GM12878 (cell line): Measurements from ENCODE around the gene DNMT3A. TPM values are rescaled to one million over a fixed set of nuclear protein-coding genes. Genes with fewer than 3 reads are reported as not detected.

Experiments used
- ATAC-seq: fragments of 200-7000 bp; cut with Tn5 transposase; 3 replicates; pipeline ENCODE4 v1.9.1; 2020; ENCODE audit warnings: mild to moderate bottlenecking, moderate library complexity
- BruUV-seq: library from RNA; stranded (reverse); fragments of 400-500 nt; replicated peaks from 2 replicates; lab custom pipeline; 2021; lab: Mats Ljungman, UMichigan
- CTCF ChIA-PET: fragments of 300-600 bp; sonication (Branson Sonifier 250); formaldehyde crosslinking; extraction: SDS; loops from one replicate; lab custom pipeline; 2021; ENCODE audit warnings: inconsistent platforms; lab: Yijun Ruan, JAX
- POLR2A ChIA-PET: fragments of 350-600 bp; formaldehyde crosslinking; extraction: SDS; loops from one replicate; lab custom pipeline; 2021; ENCODE audit warnings: inconsistent platforms; lab: Charles Lee
- RAD21 ChIA-PET: fragments of 300-600 bp; sonication (Branson Sonifier 250); formaldehyde crosslinking; loops from one replicate; lab custom pipeline; 2023; ENCODE audit warnings: antibody characterized with exemption; ENCODE audit not compliant: unreplicated experiment; lab: Charles Lee
- SMC1A ChIA-PET: fragments of 300-600 bp; sonication (Branson Sonifier 250); formaldehyde crosslinking; loops from one replicate; lab custom pipeline; 2023; ENCODE audit not compliant: unreplicated experiment, uncharacterized antibody; lab: Charles Lee
- DNase-seq: peaks from one replicate; pipeline ENCODE4 v3.0.0-alpha.2; 2011; ENCODE audit warnings: low read depth, low spot score
- FAIRE-seq: peaks from 3 replicates; lab custom pipeline; 2011; peaks lifted over from hg19 to GRCh38; lab: Jason Lieb, UNC
- H2AFZ ChIP-seq: 2 replicates; pipeline ENCODE4 v1.6.0; 2011; ENCODE audit warnings: low read depth, low read length, control low read depth; ENCODE audit not compliant: control insufficient read depth
- H3K27ac ChIP-seq: 2 replicates; pipeline ENCODE4 v1.5.1; 2011; ENCODE audit warnings: control low read depth; ENCODE audit not compliant: control insufficient read depth, insufficient read depth
- H3K27me3 ChIP-seq, 2 experiments: replicated peaks in 1 of 2; 2 replicates each; pipeline versions ENCODE4 v1.6.0 to v1.6.1; 2011; ENCODE audit warnings: low read length in 1 of 2; ENCODE audit not compliant: control insufficient read depth in 2 of 2, insufficient read depth in 2 of 2
- H3K36me3 ChIP-seq, 2 experiments: 2 replicates each; pipeline ENCODE4 v1.5.1; 2011; ENCODE audit warnings: low read length in 1 of 2; ENCODE audit not compliant: control insufficient read depth in 2 of 2, insufficient read depth in 2 of 2
- H3K4me1 ChIP-seq: 2 replicates; pipeline ENCODE4 v1.6.1; 2011; ENCODE audit warnings: mild to moderate bottlenecking, low read length, moderate library complexity, mixed read lengths; ENCODE audit not compliant: control insufficient read depth, insufficient read depth
- H3K4me2 ChIP-seq: 2 replicates; pipeline ENCODE4 v1.6.0; 2011; ENCODE audit warnings: control low read depth; ENCODE audit not compliant: control insufficient read depth, insufficient read depth
- H3K4me3 ChIP-seq: fragments of 200-600 bp; sonication (generic); 2 replicates; pipeline ENCODE4 v1.5.1; 2016
- H3K79me2 ChIP-seq: 2 replicates; pipeline ENCODE4 v1.6.0; 2011; ENCODE audit warnings: low read length; ENCODE audit not compliant: control insufficient read depth, insufficient read depth
- H3K9ac ChIP-seq: 2 replicates; pipeline ENCODE4 v1.8.0; 2011; ENCODE audit warnings: low read length, control low read depth, mixed read lengths; ENCODE audit not compliant: control insufficient read depth, insufficient read depth
- H3K9me3 ChIP-seq: replicated peaks from 3 replicates; pipeline ENCODE4 v1.5.1; 2011; ENCODE audit warnings: mild to moderate bottlenecking, low read length; ENCODE audit not compliant: control insufficient read depth, insufficient read depth
- H4K20me1 ChIP-seq: 2 replicates; pipeline ENCODE4 v1.6.0; 2011; ENCODE audit not compliant: control insufficient read depth, insufficient read depth
- CHD4 ChIP-seq: fragments of 200-600 bp; sonication (generic); IDR thresholded peaks from 2 replicates; pipeline ENCODE4 v1.6.1; 2016; ENCODE audit warnings: mild to moderate bottlenecking
- CUX1 ChIP-seq: IDR thresholded peaks from 2 replicates; pipeline ENCODE4 v1.6.1; 2012; ENCODE audit warnings: improper control_type of control experiment, low read depth, low read length; ENCODE audit not compliant: insufficient replicate concordance
- DPF2 ChIP-seq: fragments of 450-650 bp; IDR thresholded peaks from 2 replicates; pipeline ENCODE4 v1.6.1; 2017; ENCODE audit warnings: mild to moderate bottlenecking
- NFIC ChIP-seq: IDR thresholded peaks from 2 replicates; pipeline ENCODE4 v1.6.1; 2012; ENCODE audit warnings: low read depth, mild to moderate bottlenecking, inconsistent platforms, low read length, moderate library complexity
- WRNIP1 ChIP-seq: IDR thresholded peaks from 2 replicates; pipeline ENCODE4 v1.6.1; 2011; ENCODE audit warnings: low read depth, low read length, improper control_type of control experiment, borderline replicate concordance
- ZNF622 ChIP-seq: fragments of 450-650 bp; IDR thresholded peaks from 2 replicates; pipeline ENCODE4 v1.6.1; 2017; ENCODE audit warnings: mild to moderate bottlenecking, inconsistent platforms
- WGBS: methylation state at CpG from one replicate; pipeline ENCODE4 v1.1.6; 2016; ENCODE audit warnings: low lambda C conversion rate; ENCODE audit not compliant: insufficient replicate concordance, insufficient coverage; ENCODE audit errors: missing lambda C conversion rate; 5-methylcytosine and 5-hydroxymethylcytosine counted together
- in situ Hi-C: fragments of 300-500 bp; cut with MboI; formaldehyde crosslinking; loops from 9 replicates; pipeline ENCODE4 v1.14.3; 2018; ENCODE audit warnings: mixed read lengths
- intact Hi-C: fragments of 100-400 bp; cut with micrococcal nuclease; formaldehyde crosslinking; loops from one replicate; pipeline ENCODE4 v1.14.2; 2022; ENCODE audit not compliant: unreplicated experiment
- polyA plus RNA-seq, 11 experiments: library from polyadenylated mRNA; depleted of rRNA in 4 of 11; unstranded in 6 of 11; stranded (reverse) in 5 of 11; fragments of >200 nt; fragmentation: Nextera tagmentation in 4 of 11; fragmentation: Illumina TruSeq in 1 of 11; extraction: Ambion mirVana in 4 of 11; extraction: Trizol in 1 of 11; gene quantifications; 1 replicate in 1 of 11; 2 replicates in 10 of 11; pipeline versions ENCODE4 v1.2.1 to v1.2.3, GENCODE V29; 2011 to 2016; ENCODE audit warnings: inconsistent platforms in 2 of 11, missing spikeins in 2 of 11, low read depth in 1 of 11
- total RNA-seq, 4 experiments: library from RNA; depleted of rRNA in 3 of 4; stranded (reverse); fragments of >200 nt in 3 of 4; fragmentation: Illumina TruSeq in 1 of 4; extraction: Trizol in 1 of 4; gene quantifications; 2 replicates each; pipeline versions ENCODE4 v1.2.1 to v1.2.3, GENCODE V29; 2013 to 2021

DNMT3A gene
- total and polyA plus RNA-seq, 10 of the 15 experiments (the other 5 are each of a cell fraction or from before 2014, with no cell fraction given): 7.4 to 51.6 (median 17.4) TPM

GRCh38 chr2:25332571-25332970 is 9.2 kb downstream of the DNMT3A start:
- ChIA-PET SMC1A (no interaction called here), POLR2A (interaction anchor here (1.4 kb wide), 1 partner anchor 17 kb away, joined by 5 read pairs; no protein-coding TSS in a partner anchor), RAD21 (no interaction called here), CTCF (no interaction called here)
- in situ Hi-C loops: no loop called here
- Histone ChIP-seq H3K4me2 (no peak overlapping the region), H3K4me3 (no peak overlapping the region), H3K9me3 (no peaks in the 10 kb centered on the region; the same call in 2 of the 3 replicates), H3K27ac (no peak overlapping the region), H2AFZ (no peak overlapping the region), H3K9ac (no peak overlapping the region), H3K27me3 (no peaks in the 10 kb centered on the region), H3K79me2 (peaks cover 9% of the 10 kb centered on the region), H3K36me3 (peaks cover 0 to under 1% of the 10 kb centered on the region in 2 experiments; a peak in 3 of 4 replicates), H4K20me1 (peaks cover 4% of the 10 kb centered on the region), H3K4me1 (peaks cover 18% of the 10 kb centered on the region)
- TF ChIP-seq CUX1: no peak
- TF ChIP-seq CHD4: no peak
- no peak for TF ChIP-seq WRNIP1
- no peak for TF ChIP-seq DPF2
- TF ChIP-seq ZNF622: no peak
- no peak for TF ChIP-seq NFIC
- 89% methylated on average over 9 of the region's 9 CpGs for WGBS
- FAIRE-seq: no peak
- ATAC-seq: no peak
- no peak for DNase-seq
- BruUV-seq: no TSS peak
- intact Hi-C loops: no loop called here
